T-helper 1 cell treated with Interleukin-12 subunit alpha and Interleukin-12 subunit beta and Interleukin-4 antibody, amounts not matched to agents 30 μg/mL and 1 μg/mL, for 36 hours (primary cell): ENCODE results near the gene IL1F10.

ENCODE experiments used
- H3K27ac Mint-ChIP-seq: one replicate; pipeline ENCODE4 v1.8.0; 2021; ENCODE audit warnings: mild to moderate bottlenecking, mixed read lengths
- H3K27me3 Mint-ChIP-seq: one replicate; pipeline ENCODE4 v1.8.0; 2021; ENCODE audit warnings: low read depth, mixed read lengths
- H3K36me3 Mint-ChIP-seq: one replicate; pipeline ENCODE4 v1.8.0; 2021; ENCODE audit warnings: low read depth, mixed read lengths
- H3K4me1 Mint-ChIP-seq: one replicate; pipeline ENCODE4 v1.8.0; 2021; ENCODE audit warnings: low read depth, mixed read lengths
- H3K4me3 Mint-ChIP-seq: one replicate; pipeline ENCODE4 v1.8.0; 2021; ENCODE audit warnings: mild to moderate bottlenecking, moderate library complexity, mixed read lengths
- H3K9me3 Mint-ChIP-seq: one replicate; pipeline ENCODE4 v1.8.0; 2021; ENCODE audit warnings: mixed read lengths

The IL1F10 gene

GRCh38 chr2:113118263-113118657 is 50.5 kb downstream of the IL1F10 start:
- Mint-ChIP-seq H3K4me3 (no peak overlapping the region), H3K9me3 (no peaks in the 10 kb centered on the region), H3K4me1 (peaks cover 19% of the 10 kb centered on the region)

DNA sequence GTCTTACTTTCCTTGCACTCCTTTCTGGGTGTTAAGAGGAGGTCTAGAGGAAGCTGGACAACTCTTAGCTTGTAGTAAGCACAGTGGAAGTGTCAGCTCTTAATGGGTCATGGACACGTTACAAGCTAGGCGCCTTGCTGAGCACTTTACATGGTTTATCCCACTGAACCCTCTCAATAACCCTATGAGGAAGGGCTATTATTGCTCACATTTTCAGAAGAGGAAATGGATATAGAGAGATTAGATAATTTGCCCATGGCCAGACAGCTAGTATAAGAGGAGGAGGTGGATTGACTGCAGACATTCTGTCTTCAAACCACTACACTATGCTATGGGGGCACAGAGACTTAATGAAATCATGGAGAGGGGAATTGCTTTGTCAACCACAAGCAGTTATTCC is 51.3 kb downstream of the IL1F10 start:
- H3K27me3 Mint-ChIP-seq = peaks cover 9% of the 10 kb centered on the region
- H3K27ac Mint-ChIP-seq = no peak overlapping the region
- H3K36me3 Mint-ChIP-seq = peaks cover 5% of the 10 kb centered on the region
- H3K9me3 Mint-ChIP-seq = no peaks in the 10 kb centered on the region
- no peak overlapping the region for H3K4me3 Mint-ChIP-seq
- H3K4me1 Mint-ChIP-seq = peaks cover 26% of the 10 kb centered on the region

More at GRCh38 chr2:113118263-113118657, 50.5 kb downstream of the IL1F10 start:
- peak overlapping the region; percentile 32 for H3K27ac Mint-ChIP-seq
- peaks cover 9% of the 10 kb centered on the region for H3K27me3 Mint-ChIP-seq
- H3K36me3 Mint-ChIP-seq = peaks cover 3% of the 10 kb centered on the region

- H3K27ac Mint-ChIP-seq = no peak overlapping the region
- H3K4me3 Mint-ChIP-seq = no peak overlapping the region
- peaks cover 34% of the 10 kb centered on the region for H3K4me1 Mint-ChIP-seq
- peaks cover 9% of the 10 kb centered on the region for H3K27me3 Mint-ChIP-seq
- H3K36me3 Mint-ChIP-seq = peaks cover 5% of the 10 kb centered on the region
- no peaks in the 10 kb centered on the region for H3K9me3 Mint-ChIP-seq
Observed at GRCh38 chr2:113120861-113121260, 53.1 kb downstream of the IL1F10 start.

- H3K4me3 Mint-ChIP-seq = no peak overlapping the region
- H3K9me3 Mint-ChIP-seq = no peaks in the 10 kb centered on the region
- peaks cover 9% of the 10 kb centered on the region for H3K27me3 Mint-ChIP-seq
- H3K27ac Mint-ChIP-seq = no peak overlapping the region
- H3K4me1 Mint-ChIP-seq = peaks cover 30% of the 10 kb centered on the region
- peaks cover 5% of the 10 kb centered on the region for H3K36me3 Mint-ChIP-seq
Observed at GRCh38 chr2:113122364-113122763, 54.6 kb downstream of the IL1F10 start.

GRCh38 chr2:113123726-113124125 is 56.0 kb downstream of the IL1F10 start:
- Mint-ChIP-seq H3K9me3 (no peaks in the 10 kb centered on the region), H3K4me3 (no peak overlapping the region), H3K36me3 (peaks cover 5% of the 10 kb centered on the region), H3K27me3 (peaks cover 9% of the 10 kb centered on the region), H3K4me1 (peaks cover 26% of the 10 kb centered on the region), H3K27ac (no peak overlapping the region)

DNA sequence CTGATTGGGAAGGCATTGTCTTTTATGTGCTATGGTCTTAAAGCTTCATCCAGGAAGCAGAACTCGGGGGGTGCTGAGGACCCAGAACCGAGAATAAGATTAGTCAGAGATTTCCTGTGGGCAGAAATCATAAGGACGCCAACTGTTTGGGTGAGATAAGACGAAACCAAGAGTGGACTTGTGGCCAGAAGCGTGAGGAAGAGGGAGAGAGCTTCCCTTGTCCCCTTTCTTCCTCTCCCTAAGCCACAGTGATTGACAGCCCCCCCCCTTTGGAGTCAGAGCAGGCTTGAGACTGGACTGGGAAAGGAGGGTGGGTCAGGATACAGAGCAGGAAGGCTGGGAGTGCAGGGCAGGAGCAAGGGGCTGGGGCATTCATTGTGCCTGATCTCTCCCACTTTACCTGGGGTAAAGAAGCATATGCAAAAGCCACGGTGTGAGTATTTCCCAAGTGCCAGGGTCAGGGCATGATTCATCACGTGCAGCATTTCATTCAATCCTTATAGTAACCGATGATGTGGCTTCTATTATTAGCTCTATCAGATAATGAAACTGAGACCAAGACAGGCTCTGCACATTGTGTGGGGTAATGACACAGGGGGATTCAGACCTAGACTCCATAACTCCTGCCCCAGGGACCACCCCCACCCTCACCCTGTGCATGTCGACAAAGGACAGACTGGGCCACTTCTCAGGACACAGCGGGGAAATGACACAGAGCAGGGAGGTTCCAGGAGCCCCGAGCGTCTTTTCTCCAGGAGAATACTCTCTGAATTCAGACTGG is 56.6 kb downstream of the IL1F10 start:
- H3K4me3 Mint-ChIP-seq = no peak overlapping the region
- H3K36me3 Mint-ChIP-seq = peaks cover 5% of the 10 kb centered on the region
- no peak overlapping the region for H3K27ac Mint-ChIP-seq
- no peaks in the 10 kb centered on the region for H3K9me3 Mint-ChIP-seq
- H3K4me1 Mint-ChIP-seq = peaks cover 26% of the 10 kb centered on the region
- H3K27me3 Mint-ChIP-seq = peaks cover 9% of the 10 kb centered on the region
